Tibial artery (tissue), 4 donors: ENCODE results near the gene NPR3.

Source experiments
- DNase-seq, 2 donors: peaks; one replicate each; pipeline ENCODE4 v3.0.0-alpha.2; 2019
- H3K27ac ChIP-seq, 2 donors: fragments of 200-600 bp; sonication (generic) in 1 of 2; 1 replicate in 1 of 2; 2 replicates in 1 of 2; pipeline ENCODE4 v1.5.1; 2018 to 2019; ENCODE audit warnings: mild to moderate bottlenecking in 1 of 2
- H3K27me3 ChIP-seq, 2 donors: fragments of 200-600 bp; sonication (generic) in 1 of 2; one replicate each; pipeline versions ENCODE4 v1.5.1 to v1.6.0; 2016 to 2019
- H3K36me3 ChIP-seq, 3 donors: fragments of 200-600 bp; sonication (generic) in 2 of 3; one replicate each; pipeline ENCODE4 v1.5.1; 2016 to 2019; ENCODE audit warnings: mild to moderate bottlenecking in 2 of 3
- H3K4me1 ChIP-seq, 4 donors: fragments of 200-600 bp; sonication (generic) in 2 of 4; 1 replicate in 3 of 4; 2 replicates in 1 of 4; pipeline ENCODE4 v1.5.1; 2016 to 2019
- H3K4me3 ChIP-seq, 2 donors: fragments of 200-600 bp; sonication (generic) in 1 of 2; 1 replicate in 1 of 2; 2 replicates in 1 of 2; pipeline ENCODE4 v1.5.1; 2018 to 2019; ENCODE audit warnings: mild to moderate bottlenecking in 2 of 2
- H3K9me3 ChIP-seq, 3 donors: fragments of 200-600 bp; sonication (generic) in 1 of 3; one replicate each; pipeline ENCODE4 v1.5.1; 2016 to 2019
- CTCF ChIP-seq, 2 experiments: fragments of 200-600 bp in 1 of 2; fragments of 450-650 bp in 1 of 2; IDR thresholded peaks; one replicate each; pipeline ENCODE4 v1.5.1; 2017 to 2019; ENCODE audit warnings: antibody characterized with exemption in 2 of 2, mild to moderate bottlenecking in 1 of 2, moderate library complexity in 1 of 2
- intact Hi-C: fragments of 100-400 bp; cut with DNase I; formaldehyde crosslinking; loops from one replicate; pipeline ENCODE4 v1.15.0; 2023; ENCODE audit warnings: low total_unique reads

Gene NPR3

GRCh38 chr5:32771037-32771436 is 59.9 kb downstream of the NPR3 start:
- no peak overlapping the region for H3K4me3 ChIP-seq
- DNase-seq, result peak; percentile 39 to 75
- no peaks in the 10 kb centered on the region for H3K36me3 ChIP-seq
- intact Hi-C loops, result no loop called here
- no peak for TF ChIP-seq CTCF (IDR thresholded peaks at IDR 0.05)
- H3K27me3 ChIP-seq, result no peaks in the 10 kb centered on the region
- peak overlapping the region; percentile 23 to 40 for H3K27ac ChIP-seq
- H3K9me3 ChIP-seq, result no peaks in the 10 kb centered on the region
- peaks cover 0 to 54% (median 17%) of the 10 kb centered on the region in 4 donors for H3K4me1 ChIP-seq

GRCh38 chr5:32773944-32774343 is 62.8 kb downstream of the NPR3 start:
- no peak for TF ChIP-seq CTCF (IDR thresholded peaks at IDR 0.05)
- Histone ChIP-seq H3K36me3 (no peaks in the 10 kb centered on the region), H3K27ac (peak overlapping the region in 1 of 2 donors; percentile 1), H3K4me3 (no peak overlapping the region), H3K4me1 (peaks cover 0 to 63% (median 5%) of the 10 kb centered on the region in 4 donors), H3K27me3 (no peaks in the 10 kb centered on the region), H3K9me3 (no peaks in the 10 kb centered on the region)
- intact Hi-C loops, result no loop called here
- DNase-seq, result no peak

GRCh38 chr5:32776200-32776599 is 65.1 kb downstream of the NPR3 start:
- H3K4me1 ChIP-seq, result peaks cover 0 to 62% (median 6%) of the 10 kb centered on the region in 4 donors
- H3K27me3 ChIP-seq, result no peaks in the 10 kb centered on the region
- no peak for DNase-seq
- no peak for TF ChIP-seq CTCF (IDR thresholded peaks at IDR 0.05)
- H3K9me3 ChIP-seq, result no peaks in the 10 kb centered on the region
- no peak overlapping the region for H3K4me3 ChIP-seq
- H3K27ac ChIP-seq, result no peak overlapping the region
- no peaks in the 10 kb centered on the region for H3K36me3 ChIP-seq
- intact Hi-C loops, result no loop called here

- H3K4me3 ChIP-seq, result no peak overlapping the region
- peak overlapping the region in 1 of 2 donors; percentile 4 for H3K27ac ChIP-seq
- intact Hi-C loops, result no loop called here
- H3K36me3 ChIP-seq, result no peaks in the 10 kb centered on the region
- peaks cover 0 to 52% (median 6%) of the 10 kb centered on the region in 4 donors for H3K4me1 ChIP-seq
- DNase-seq, result no peak
- H3K27me3 ChIP-seq, result no peaks in the 10 kb centered on the region
- H3K9me3 ChIP-seq, result no peaks in the 10 kb centered on the region
- no peak for TF ChIP-seq CTCF (IDR thresholded peaks at IDR 0.05)
Measured at GRCh38 chr5:32777222-32777621, 66.1 kb downstream of the NPR3 start.

GRCh38 chr5:32777733-32778132 is 66.6 kb downstream of the NPR3 start:
- no peak for DNase-seq
- no peaks in the 10 kb centered on the region for H3K36me3 ChIP-seq
- TF ChIP-seq CTCF (IDR thresholded peaks at IDR 0.05), result no peak
- H3K27me3 ChIP-seq, result no peaks in the 10 kb centered on the region
- H3K4me1 ChIP-seq, result peaks cover 0 to 50% (median 6%) of the 10 kb centered on the region in 4 donors
- intact Hi-C loops, result no loop called here
- no peak overlapping the region for H3K4me3 ChIP-seq
- no peaks in the 10 kb centered on the region for H3K9me3 ChIP-seq
- peak overlapping the region in 1 of 2 donors; percentile 4 for H3K27ac ChIP-seq

- peaks cover 0 to 50% (median 6%) of the 10 kb centered on the region in 4 donors for H3K4me1 ChIP-seq
- intact Hi-C loops, result no loop called here
- peak overlapping the region in 1 of 2 donors; percentile 1 for H3K27ac ChIP-seq
- H3K27me3 ChIP-seq, result no peaks in the 10 kb centered on the region
- no peak for DNase-seq
- H3K9me3 ChIP-seq, result no peaks in the 10 kb centered on the region
- H3K4me3 ChIP-seq, result no peak overlapping the region
- no peak for TF ChIP-seq CTCF (IDR thresholded peaks at IDR 0.05)
- no peaks in the 10 kb centered on the region for H3K36me3 ChIP-seq
Measured at GRCh38 chr5:32778403-32778802, 67.3 kb downstream of the NPR3 start.
